Suppressor macrophage treated with lipopolysaccharide for 1 hour (primary cell): ENCODE results near the gene THTPA.

Experiments used
- DNase-seq, 3 donors: peaks; one replicate each; pipeline ENCODE4 v3.0.0-alpha.2; 2020 to 2022

Gene THTPA

DNA sequence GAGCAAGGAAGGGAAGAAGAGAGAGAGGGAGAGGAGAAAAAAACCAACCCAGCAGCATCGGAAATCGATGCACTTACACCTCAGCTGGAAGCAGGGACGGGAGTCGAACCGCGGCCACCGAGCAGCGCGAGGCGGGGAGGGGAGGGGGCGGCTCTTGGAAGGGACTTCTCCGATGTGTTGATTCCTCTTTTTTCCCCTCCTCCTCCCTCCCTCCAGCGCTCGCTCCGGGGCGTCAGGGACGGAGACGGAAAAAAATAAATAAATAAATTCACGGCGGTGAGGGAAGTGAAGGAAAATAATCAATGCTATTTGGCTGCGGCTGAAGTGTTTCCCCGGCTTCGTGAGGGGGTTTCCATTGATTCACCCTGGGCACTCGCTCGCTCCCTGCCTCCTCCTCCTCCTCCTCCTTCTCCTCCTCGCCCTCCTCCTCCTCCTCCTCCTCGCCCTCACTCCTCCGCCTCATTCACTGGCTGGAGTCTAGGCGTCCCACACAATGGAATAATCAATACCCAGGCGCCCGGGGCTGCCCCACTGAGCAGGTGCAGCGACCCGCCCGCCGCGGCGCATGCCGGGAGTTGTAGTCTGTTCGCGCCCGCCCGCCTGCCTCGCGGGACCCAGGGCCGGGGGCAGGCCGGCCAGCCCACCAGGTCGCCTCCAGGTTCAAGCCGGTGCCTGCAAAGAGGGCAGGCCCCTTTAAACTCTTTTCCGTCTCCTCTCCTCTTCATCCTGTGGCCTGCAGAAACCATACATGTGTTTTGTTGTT lies 4.6 kb upstream of the THTPA start, which contains the start of gene ZFHX2:
ZFHX2 (minus strand) TSS at position 500 of the 763 bp plus-strand sequence. CDS start 16,440 bp downstream, outside the sequence.
- DNase-seq = peak; percentile 85 to 89 (median 88)

GRCh38 chr14:23555533-23555881 lies 564 bp upstream of the THTPA start:
- DNase-seq = no peak

GRCh38 chr14:23556700-23557440 lies 799 bp downstream of the THTPA start:
- no peak for DNase-seq

DNA sequence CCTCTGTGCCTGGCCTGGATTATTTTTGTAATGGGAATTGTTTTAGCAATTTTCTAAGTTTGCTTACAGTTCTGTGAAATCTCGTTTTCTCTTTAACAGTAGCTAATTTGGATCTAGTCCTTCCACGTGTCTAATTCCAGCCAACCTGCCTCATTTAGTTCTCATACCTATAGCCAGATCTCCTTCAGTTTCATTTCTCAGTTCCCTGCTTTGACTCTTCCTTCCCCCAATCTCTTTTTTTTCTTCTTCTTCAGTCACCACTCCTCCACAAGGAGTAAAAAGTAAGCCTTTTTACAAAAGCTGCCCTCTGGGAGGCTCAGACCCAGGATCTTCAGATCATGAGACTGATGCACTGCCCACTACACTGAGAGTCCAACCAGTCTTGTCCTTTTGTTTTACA lies 1.4 kb downstream of the THTPA start:
- no peak for DNase-seq

DNA sequence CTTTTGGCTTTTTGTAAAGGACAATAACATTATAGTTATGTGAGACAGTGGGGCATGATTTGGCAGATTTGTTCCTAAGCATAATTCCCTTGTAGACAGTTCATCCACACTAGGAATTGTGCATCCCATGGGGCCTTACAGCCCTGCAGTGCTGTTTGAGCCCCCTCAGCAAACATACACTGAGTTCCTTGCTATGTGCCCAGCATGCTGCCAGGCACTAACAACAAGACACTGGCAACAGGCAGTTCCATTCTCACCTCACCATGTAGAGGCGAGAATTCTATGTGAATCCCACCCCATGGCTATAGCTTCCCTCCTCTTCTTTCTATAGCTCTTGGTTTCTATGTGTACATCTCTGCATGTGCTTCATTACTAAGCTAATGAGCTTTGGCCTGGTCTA lies 1.9 kb downstream of the THTPA start:
- DNase-seq = no peak

DNA sequence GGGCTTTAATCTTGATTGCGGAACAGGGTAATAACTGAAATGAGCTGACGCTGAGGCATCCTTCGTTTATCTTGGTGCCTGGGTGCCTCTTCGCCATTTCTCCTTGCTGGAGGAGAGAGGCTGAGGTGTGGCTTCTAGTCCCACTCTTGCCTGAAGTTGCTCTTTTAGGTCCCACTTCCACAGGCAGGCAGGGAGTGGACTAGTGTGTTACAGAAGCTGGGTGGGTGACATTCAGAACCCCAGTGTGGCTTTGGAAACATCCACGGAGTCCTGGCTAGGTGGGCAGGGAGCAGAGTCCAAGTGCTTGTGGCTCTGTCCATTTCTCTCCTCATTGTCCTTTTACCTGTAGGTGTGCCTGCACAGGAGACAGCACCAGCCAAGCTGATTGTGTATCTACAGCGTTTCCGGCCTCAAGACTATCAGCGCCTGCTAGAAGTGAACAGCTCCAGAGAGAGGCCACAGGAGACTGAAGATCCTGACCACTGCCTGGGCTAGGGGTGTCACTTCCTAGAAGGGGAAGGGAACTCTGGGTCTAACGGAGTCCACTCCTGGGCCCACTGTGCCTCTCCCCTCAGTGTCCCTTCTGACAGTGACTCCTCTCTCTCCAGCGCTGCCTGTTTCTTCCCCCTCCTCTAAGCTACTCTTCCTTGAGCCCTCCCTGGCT lies 2.4 kb downstream of the THTPA start:
- no peak for DNase-seq

DNA sequence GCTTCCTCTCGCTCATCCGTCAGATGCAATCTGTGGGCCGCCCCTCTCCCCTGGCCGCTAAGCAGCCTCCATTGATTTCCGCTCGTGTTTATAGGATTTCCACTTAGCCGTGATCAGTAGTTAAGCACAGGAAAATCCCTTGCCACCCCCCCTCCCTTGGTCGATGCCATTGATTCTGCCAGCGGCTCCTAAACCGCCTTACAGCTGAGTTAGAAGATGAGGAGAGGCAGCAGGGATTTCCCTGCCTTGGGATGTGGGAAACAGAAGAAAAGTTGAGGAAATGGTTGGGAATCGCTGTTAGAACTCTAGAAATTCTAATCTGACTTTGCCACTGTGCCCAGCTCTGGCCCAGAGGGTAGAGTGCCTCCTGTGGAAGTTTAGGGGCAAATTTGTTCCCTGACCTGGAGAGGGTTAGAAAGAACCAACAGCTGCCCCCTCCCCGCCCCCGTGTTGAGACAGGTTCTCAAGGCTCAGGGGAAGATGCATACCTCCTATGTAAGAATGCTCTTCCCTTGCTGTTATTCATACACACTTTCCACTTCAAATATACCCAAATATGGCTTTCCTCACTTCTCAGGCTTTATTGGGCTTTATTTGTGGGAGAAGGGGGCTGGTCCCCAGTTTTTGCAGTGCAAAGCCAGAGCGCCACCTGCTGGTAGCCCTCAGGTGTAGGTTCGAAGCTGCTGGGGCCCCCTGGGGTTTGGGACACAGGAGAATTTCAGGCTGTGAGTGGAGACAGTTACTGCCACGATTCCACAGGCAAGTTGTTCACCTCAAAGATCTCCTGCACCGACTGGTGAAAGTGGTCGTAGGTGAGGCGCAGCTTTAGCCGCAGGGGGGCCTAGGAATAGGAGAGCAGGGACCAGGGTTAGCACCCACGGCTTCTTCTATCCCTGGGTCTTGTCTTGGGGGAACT lies 3.2 kb downstream of the THTPA start:
- peak; percentile 74 to 89 (median 81) for DNase-seq

GRCh38 chr14:23559926-23560520 lies 4.0 kb downstream of the THTPA start:
- peak; percentile 36 to 70 (median 40) for DNase-seq

- no peak for DNase-seq
Observed at GRCh38 chr14:23561259-23561658, 5.2 kb downstream of the THTPA start.

DNA sequence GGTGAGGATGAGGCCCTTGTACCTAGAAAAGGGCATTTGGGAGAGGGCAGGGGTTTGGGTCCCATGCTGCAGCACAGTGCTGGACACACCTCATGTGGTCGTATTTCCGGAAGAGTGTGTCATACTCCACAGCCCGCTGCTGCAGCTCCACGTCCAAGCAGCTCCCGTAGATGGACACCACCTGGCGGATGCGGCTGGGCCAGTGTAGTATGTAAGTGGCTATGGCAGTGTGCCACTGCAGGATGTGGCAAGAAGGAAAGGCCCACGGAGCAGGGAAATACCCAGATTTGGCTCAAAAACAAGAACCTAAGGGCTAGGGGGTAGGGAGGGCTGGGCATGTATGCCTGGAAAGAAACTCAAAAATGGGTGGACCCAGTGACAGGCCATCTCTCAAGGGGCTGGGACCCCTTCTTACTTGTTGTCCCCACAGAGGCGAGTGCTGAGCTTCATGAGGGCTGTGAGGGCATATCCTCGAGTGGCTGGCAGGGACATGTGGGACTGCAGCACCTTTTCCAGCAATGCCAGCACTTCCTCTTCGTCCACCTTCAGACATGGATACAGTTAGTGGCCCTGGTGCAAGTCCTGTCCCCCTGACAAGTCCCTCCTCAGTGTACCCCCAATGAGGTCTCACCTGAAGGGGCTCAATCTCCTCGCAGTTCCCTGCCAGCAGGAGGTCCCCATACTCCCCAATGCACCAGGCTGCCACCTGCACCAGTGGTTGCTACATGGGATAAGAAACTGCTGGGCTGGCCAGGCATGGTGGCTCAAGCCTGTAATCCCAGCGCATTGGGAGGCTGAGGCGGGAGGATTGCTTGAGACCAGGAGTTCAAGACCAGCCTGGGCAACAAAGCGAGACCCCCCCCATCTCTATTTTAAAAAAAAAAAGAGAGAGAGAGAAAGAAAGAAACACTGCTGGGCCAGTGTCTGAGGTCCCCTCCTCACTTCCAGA lies 6.1 kb downstream of the THTPA start:
- DNase-seq = no peak

- DNase-seq = peak; percentile 56 to 70 (median 62)
Observed at GRCh38 chr14:23562822-23563472, 6.9 kb downstream of the THTPA start.

DNA sequence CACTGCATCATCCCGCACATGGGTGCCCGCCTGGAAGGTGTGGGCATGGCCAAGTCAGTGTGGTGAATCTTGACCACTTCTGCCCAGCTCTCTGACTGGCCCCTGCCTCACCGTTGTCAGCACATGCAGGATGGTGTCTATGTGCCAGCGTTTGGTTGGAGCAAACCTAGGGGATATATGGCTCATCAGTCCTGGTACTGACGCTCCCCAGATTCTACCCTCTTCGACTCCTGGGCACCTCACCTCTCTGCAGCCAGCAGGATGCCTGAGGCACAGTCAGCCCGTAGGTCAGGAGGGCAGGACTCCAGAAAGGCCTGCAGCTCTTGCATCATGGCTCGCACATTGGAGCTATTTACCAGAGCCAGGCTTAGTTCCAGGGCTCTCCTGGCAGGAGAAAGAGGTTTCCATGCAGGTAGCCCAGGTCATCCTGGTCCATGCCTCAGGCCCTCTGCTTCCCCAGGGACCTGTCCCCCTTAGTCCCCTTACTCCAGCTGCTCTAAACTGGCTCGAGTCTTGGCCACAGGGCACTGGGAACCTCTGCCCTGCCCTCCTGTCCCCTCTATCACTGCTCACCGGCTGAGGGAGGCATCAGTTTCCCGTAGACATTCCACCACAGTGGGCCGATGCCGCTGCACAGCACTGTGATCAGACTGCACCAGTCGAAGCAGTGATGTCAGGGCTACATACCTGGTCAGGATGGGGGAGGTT lies 7.6 kb downstream of the THTPA start:
- no peak for DNase-seq

DNA sequence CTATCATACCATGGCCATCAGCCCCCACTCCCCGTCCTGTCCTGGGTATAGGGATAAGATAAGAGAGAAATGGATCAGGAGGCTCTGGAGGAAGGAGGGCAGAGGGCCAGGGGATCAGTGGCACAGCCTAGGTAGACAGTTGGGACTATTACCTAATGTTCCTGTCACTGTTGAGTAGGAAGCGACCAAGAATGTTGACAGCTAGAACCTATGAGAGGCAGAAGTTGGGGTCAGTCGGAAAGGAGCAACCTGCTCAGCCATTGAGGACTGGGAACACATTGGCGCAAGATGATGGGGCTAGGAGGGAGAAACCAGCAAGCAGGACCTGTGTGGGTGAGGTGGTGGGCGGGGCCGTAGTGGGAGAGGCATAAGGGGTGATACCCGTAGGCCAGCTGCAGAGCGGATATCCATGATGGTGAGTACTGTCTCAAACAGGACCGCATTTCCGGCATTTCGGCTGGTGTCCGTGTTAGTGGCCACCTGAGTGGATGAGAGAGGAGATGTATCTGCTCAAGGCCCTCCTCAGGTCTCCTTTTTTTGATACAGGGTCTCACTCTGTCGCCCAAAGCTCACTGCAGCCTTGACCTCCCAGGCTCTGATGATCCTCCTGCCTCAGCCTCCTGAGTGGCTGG lies 8.2 kb downstream of the THTPA start:
- no peak for DNase-seq

GRCh38 chr14:23564876-23565275 lies 8.8 kb downstream of the THTPA start:
- no peak for DNase-seq

DNA sequence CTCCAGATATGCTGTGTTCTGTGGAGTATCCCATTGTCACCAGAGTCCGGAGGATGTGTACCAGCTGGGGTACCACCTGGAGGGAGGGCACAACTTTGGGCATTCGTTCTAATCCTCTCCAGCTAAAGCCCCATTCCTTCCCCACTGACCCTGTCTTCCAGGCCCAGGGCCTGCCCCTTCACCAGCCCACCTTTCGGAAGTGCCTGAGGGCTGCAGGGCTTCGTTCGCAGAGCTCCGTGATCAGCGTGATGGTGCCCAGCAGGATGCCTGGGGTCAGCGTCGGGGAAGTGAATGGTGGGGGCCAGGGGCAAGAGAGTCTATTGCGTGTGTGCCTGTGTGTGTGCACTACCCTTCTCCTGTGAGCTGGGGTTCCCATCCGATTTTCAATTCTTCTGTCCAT lies 9.6 kb downstream of the THTPA start:
- DNase-seq = no peak

DNA sequence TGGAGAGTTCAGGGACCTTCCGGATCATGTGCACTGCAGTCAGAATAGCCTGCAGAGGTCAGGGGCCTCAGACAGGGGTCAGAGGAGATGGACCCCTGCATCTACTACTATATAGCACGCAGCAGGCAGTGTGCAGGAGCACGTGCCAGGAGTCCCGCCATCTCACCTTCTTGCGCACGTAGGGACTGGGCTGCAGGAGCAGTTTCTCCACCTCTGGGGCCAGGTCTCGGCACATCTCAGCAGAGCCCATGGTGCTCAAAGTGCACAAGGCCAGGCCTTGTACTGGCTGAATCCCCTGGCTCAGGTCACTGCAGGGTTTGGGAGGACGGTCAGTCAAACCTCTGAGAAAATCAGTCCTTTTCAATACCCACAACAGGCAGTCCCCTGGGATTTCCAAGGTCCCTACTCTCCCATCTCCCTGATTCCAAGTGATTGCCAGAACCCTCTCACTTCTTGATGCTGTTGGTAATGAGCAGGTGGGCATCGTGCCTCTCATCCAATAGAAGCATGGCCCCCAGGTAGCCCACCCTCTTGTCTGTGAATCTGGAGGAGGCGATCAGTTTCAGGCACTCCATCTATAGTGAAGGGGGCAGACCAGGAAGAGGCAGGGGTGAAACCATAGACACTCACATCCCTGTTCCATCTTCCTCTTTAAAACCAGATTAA lies 10.2 kb downstream of the THTPA start:
- no peak for DNase-seq

DNA sequence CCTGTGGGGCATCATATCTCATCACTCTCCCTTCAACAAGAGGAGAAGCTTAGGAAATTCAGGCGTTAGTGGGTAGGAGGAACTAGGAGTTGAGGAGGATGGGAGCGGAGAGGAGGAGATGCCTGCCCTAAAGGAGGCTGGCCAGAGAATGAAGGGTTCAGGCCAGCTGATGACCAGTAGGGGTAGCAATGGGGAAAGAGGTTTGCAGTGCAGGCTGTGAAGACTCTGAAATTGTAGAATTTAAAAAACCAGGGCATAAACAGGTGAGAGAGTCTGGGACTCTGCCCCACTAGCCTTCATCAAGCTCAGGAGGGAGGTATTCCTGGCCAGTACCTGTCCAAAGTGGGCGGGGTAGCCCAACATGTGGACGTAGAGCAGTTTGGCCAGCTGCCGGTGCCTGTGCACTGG lies 10.7 kb downstream of the THTPA start:
- DNase-seq = peak in 1 of 3 donors; percentile 36

GRCh38 chr14:23567186-23568020 lies 11.3 kb downstream of the THTPA start, which contains the start of gene AP1G2:
AP1G2 (minus strand) TSS chr14:23567791; CDS start chr14:23567314, 477 bp downstream.
- peak; percentile 75 to 89 (median 79) for DNase-seq
